SK-N-SH (cell line): ENCODE results near the gene RAD51B.

Source experiments
- POLR2AphosphoS5 ChIP-seq: IDR thresholded peaks from 2 replicates; pipeline ENCODE4 v1.6.1; 2012; ENCODE audit warnings: low read depth, low read length
- RAD21 ChIP-seq: IDR thresholded peaks from 2 replicates; pipeline ENCODE4 v1.6.1; 2012; ENCODE audit warnings: mild to moderate bottlenecking, low read length
- RFX5 ChIP-seq: IDR thresholded peaks from 2 replicates; pipeline ENCODE4 v1.6.1; 2012; ENCODE audit warnings: mild to moderate bottlenecking, improper control_type of control experiment, low read length
- TF ChIP-seq, protein P1 (sequence below): fragments of 200-600 bp; sonication (generic); IDR thresholded peaks from 2 replicates; pipeline ENCODE4 v1.6.1; 2017; ENCODE audit warnings: antibody characterized with exemption, mild to moderate bottlenecking, moderate library complexity
- TF ChIP-seq, protein P2 (sequence below): fragments of 150-350 bp; IDR thresholded peaks from 2 replicates; pipeline ENCODE4 v1.6.1; 2017; ENCODE audit warnings: antibody characterized with exemption, low read length, low read depth, borderline replicate concordance

DNA sequence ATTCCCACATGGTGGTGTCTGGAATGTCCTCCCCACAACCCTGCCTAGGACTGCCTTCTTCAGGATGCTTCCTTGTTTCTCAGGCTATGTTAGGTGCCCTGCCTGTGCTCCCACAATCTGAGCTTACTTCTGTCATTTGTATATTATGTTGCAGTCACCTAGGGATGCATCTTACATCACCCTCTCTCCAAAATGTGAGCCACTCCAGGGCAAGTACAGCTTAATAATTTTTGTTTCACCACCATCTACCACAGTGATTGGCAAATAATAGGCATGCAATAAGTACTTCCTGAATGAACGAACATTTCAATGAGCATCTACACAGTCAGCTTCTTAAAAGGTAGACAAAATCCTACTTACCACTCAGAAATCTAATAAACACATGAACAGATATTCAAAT, 40.8 kb upstream of the RAD51B start:
- TF ChIP-seq POLR2AphosphoS5 (no peak), RAD21 (no peak), RFX5 (no peak)
- TF ChIP-seq, protein P1, sequence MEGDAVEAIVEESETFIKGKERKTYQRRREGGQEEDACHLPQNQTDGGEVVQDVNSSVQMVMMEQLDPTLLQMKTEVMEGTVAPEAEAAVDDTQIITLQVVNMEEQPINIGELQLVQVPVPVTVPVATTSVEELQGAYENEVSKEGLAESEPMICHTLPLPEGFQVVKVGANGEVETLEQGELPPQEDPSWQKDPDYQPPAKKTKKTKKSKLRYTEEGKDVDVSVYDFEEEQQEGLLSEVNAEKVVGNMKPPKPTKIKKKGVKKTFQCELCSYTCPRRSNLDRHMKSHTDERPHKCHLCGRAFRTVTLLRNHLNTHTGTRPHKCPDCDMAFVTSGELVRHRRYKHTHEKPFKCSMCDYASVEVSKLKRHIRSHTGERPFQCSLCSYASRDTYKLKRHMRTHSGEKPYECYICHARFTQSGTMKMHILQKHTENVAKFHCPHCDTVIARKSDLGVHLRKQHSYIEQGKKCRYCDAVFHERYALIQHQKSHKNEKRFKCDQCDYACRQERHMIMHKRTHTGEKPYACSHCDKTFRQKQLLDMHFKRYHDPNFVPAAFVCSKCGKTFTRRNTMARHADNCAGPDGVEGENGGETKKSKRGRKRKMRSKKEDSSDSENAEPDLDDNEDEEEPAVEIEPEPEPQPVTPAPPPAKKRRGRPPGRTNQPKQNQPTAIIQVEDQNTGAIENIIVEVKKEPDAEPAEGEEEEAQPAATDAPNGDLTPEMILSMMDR = no peak
- TF ChIP-seq, protein P2, sequence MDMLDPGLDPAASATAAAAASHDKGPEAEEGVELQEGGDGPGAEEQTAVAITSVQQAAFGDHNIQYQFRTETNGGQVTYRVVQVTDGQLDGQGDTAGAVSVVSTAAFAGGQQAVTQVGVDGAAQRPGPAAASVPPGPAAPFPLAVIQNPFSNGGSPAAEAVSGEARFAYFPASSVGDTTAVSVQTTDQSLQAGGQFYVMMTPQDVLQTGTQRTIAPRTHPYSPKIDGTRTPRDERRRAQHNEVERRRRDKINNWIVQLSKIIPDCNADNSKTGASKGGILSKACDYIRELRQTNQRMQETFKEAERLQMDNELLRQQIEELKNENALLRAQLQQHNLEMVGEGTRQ = no peak
